Activated naive CD8-positive, alpha-beta T cell treated with anti-CD3 and anti-CD28 coated beads, Interleukin-2, amount 10 ng/mL, durations not matched to agents 7 days and 5 days (primary cell): Measurements from ENCODE around the gene AKAP6. TPM values are rescaled to one million over a fixed set of nuclear protein-coding genes. Genes with fewer than 3 reads are reported as not detected.

Source experiments
- ATAC-seq: fragments of 150-1000 bp; cut with Tn5 transposase; one replicate; pipeline ENCODE4 v1.10.0; 2021; ENCODE audit warnings: low read depth, moderate library complexity
- POLR2A ChIA-PET: fragments of 350-600 bp; sonication (Branson Sonifier 250); formaldehyde crosslinking; loops from one replicate; lab custom pipeline; 2021; ENCODE audit warnings: antibody characterized with exemption; lab: Charles Lee
- DNase-seq: peaks from one replicate; pipeline ENCODE4 v3.0.0; 2021
- H3K27ac Mint-ChIP-seq: one replicate; pipeline ENCODE4 v1.8.0; 2022; ENCODE audit warnings: mild to moderate bottlenecking, mixed read lengths
- H3K27me3 Mint-ChIP-seq: one replicate; pipeline ENCODE4 v1.8.0; 2022; ENCODE audit warnings: mild to moderate bottlenecking, moderate library complexity, mixed read lengths
- H3K36me3 Mint-ChIP-seq: one replicate; pipeline ENCODE4 v1.8.0; 2021; ENCODE audit warnings: mild to moderate bottlenecking, mixed read lengths
- H3K4me1 Mint-ChIP-seq: one replicate; pipeline ENCODE4 v1.8.0; 2021; ENCODE audit warnings: mixed read lengths
- H3K4me3 Mint-ChIP-seq: one replicate; pipeline ENCODE4 v1.8.0; 2022; ENCODE audit warnings: mild to moderate bottlenecking, moderate library complexity, mixed read lengths
- H3K9me3 Mint-ChIP-seq: one replicate; pipeline ENCODE4 v1.8.0; 2021; ENCODE audit warnings: mixed read lengths
- total RNA-seq, 2 experiments: library from RNA; stranded (reverse); gene quantifications; one replicate each; pipeline ENCODE4 v1.2.3, GENCODE V29; 2021

Gene AKAP6, protein sequence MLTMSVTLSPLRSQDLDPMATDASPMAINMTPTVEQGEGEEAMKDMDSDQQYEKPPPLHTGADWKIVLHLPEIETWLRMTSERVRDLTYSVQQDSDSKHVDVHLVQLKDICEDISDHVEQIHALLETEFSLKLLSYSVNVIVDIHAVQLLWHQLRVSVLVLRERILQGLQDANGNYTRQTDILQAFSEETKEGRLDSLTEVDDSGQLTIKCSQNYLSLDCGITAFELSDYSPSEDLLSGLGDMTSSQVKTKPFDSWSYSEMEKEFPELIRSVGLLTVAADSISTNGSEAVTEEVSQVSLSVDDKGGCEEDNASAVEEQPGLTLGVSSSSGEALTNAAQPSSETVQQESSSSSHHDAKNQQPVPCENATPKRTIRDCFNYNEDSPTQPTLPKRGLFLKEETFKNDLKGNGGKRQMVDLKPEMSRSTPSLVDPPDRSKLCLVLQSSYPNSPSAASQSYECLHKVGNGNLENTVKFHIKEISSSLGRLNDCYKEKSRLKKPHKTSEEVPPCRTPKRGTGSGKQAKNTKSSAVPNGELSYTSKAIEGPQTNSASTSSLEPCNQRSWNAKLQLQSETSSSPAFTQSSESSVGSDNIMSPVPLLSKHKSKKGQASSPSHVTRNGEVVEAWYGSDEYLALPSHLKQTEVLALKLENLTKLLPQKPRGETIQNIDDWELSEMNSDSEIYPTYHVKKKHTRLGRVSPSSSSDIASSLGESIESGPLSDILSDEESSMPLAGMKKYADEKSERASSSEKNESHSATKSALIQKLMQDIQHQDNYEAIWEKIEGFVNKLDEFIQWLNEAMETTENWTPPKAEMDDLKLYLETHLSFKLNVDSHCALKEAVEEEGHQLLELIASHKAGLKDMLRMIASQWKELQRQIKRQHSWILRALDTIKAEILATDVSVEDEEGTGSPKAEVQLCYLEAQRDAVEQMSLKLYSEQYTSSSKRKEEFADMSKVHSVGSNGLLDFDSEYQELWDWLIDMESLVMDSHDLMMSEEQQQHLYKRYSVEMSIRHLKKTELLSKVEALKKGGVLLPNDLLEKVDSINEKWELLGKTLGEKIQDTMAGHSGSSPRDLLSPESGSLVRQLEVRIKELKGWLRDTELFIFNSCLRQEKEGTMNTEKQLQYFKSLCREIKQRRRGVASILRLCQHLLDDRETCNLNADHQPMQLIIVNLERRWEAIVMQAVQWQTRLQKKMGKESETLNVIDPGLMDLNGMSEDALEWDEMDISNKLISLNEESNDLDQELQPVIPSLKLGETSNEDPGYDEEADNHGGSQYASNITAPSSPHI (N-terminal part only)
- total RNA-seq: 1 to 10 TPM in 1 of 2 experiments, under 1 TPM in 1; 1.00 to 1.8 TPM

DNA sequence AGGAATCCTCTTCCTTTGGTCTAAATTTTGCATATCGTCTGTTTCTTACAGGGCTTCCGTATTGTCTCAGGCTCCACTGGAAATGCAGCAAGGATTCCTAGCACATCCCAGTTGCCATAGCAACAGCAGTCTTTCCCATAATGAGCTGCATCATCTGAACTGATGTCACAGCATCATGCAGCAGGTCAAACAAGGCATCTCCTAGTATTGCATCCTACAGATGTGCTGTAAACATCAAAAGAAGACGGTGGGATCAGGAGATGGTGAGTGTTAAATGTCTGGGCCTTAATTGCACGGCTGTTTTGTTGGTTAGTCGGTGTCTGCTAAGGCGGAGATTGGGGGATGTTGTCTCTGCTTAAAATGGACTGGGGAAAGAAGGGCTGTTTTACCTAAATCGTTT, at the start of gene AKAP6:
Gene AKAP6 (plus strand): TSS at position 153 of the 400 bp plus-strand sequence. CDS start 104,196 bp downstream, outside the sequence.
- Mint-ChIP-seq H3K27me3 (peaks cover 4% of the 10 kb centered on the region), H3K9me3 (peaks cover 2% of the 10 kb centered on the region), H3K4me1 (peaks cover 7% of the 10 kb centered on the region), H3K27ac (no peak within 1 kb of the TSS), H3K36me3 (no peaks in the 10 kb centered on the region), H3K4me3 (no peak within 1 kb of the TSS)
- ATAC-seq: no peak
- DNase-seq: no peak
- POLR2A ChIA-PET: no interaction called here

DNA sequence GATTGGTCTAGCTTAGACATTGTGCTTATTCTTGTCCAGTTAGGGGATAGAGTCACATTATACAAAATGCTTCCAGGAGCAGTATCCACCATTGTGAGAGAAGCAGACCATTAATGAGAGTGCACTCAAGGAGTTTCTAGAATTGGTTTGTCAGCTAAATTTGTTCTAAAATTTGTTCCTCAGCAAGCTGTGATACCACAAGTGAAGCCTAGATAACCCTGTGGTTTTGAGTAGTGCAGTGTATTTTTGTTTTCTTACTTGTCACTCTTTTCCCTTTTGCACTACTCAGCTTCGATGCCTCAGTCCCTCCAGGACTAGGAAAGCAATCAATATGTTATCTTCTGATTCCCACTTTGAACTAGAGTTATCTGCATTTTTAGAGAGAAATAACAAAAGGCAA, 42.5 kb upstream of the AKAP6 start:
- H3K4me3 Mint-ChIP-seq: no peak overlapping the region
- peaks cover 2% of the 10 kb centered on the region for H3K36me3 Mint-ChIP-seq
- peaks cover 2% of the 10 kb centered on the region for H3K4me1 Mint-ChIP-seq
- DNase-seq (no peak), ATAC-seq (no peak)
- H3K27me3 Mint-ChIP-seq: no peaks in the 10 kb centered on the region
- POLR2A ChIA-PET: no interaction called here
- H3K27ac Mint-ChIP-seq: no peak overlapping the region
- H3K9me3 Mint-ChIP-seq: peaks cover 5% of the 10 kb centered on the region

DNA sequence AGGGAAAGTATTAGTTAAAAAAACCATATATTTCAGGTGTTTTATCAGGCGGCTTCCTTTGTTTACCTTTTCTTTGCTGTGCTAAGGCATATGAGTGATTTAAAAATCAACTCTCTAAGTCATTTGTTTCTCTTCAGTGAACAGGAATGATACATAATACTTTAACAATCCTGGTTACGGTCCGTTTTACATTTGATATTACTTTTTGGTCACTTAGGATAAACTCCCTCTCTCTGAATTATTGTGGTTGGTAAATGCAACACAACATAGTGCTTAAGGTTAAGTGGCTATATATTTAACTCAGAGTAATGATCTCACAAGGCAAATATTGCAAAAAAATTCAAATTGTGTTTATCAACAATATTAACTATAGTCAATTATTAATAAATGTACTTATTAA, 32.7 kb upstream of the AKAP6 start:
- Mint-ChIP-seq H3K27me3 (no peaks in the 10 kb centered on the region), H3K36me3 (no peaks in the 10 kb centered on the region), H3K4me1 (no peaks in the 10 kb centered on the region), H3K4me3 (no peak overlapping the region), H3K9me3 (no peaks in the 10 kb centered on the region), H3K27ac (no peak overlapping the region)
- DNase-seq (no peak), ATAC-seq (no peak)
- POLR2A ChIA-PET: no interaction called here

DNA sequence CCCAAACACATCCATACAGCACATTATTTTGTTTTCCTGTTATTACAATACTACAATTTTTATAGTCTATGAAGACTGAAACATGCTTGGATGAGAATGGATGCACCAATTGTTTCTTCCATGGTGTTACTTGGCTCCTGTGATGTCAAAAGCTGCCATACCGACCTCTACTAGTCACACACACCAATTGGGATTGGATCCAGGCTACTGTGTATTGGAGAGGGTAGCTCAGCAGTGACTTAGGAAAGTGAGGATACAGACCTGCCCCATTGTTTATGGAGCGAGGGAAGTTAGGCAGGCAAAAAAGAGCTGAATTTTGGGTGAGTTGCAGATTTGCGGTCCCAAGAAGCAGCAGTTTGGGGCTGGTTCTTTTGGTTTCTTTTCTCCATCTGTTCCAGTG, 30.8 kb upstream of the AKAP6 start:
- H3K27ac Mint-ChIP-seq: no peak overlapping the region
- H3K4me1 Mint-ChIP-seq: no peaks in the 10 kb centered on the region
- no peaks in the 10 kb centered on the region for H3K36me3 Mint-ChIP-seq
- no peaks in the 10 kb centered on the region for H3K27me3 Mint-ChIP-seq
- POLR2A ChIA-PET: no interaction called here
- DNase-seq: no peak
- no peak for ATAC-seq
- H3K9me3 Mint-ChIP-seq: no peaks in the 10 kb centered on the region
- no peak overlapping the region for H3K4me3 Mint-ChIP-seq

DNA sequence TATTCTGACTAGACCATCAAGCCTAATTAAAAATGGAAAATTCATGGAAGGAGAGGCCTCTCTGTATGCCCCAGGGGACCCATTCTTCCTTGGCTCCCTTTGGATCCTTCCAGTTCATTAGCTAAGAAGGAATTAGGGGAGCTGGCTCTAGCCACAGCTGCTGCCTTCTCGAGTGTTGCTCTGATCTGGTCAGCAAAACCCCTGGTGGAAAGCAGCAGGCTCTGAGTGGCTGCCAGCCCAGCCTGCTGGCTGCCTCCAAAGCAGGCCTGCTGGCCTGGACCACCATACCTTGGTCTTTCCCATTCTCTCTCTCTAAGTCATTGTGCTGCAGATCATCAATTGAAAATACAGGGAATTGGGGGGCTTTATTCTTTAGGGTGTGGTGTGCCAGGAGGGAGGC, 29.0 kb upstream of the AKAP6 start:
- no peak overlapping the region for H3K27ac Mint-ChIP-seq
- H3K36me3 Mint-ChIP-seq: no peaks in the 10 kb centered on the region
- POLR2A ChIA-PET: no interaction called here
- no peaks in the 10 kb centered on the region for H3K9me3 Mint-ChIP-seq
- H3K4me3 Mint-ChIP-seq: no peak overlapping the region
- DNase-seq (no peak), ATAC-seq (no peak)
- H3K27me3 Mint-ChIP-seq: peaks cover 2% of the 10 kb centered on the region
- no peaks in the 10 kb centered on the region for H3K4me1 Mint-ChIP-seq

DNA sequence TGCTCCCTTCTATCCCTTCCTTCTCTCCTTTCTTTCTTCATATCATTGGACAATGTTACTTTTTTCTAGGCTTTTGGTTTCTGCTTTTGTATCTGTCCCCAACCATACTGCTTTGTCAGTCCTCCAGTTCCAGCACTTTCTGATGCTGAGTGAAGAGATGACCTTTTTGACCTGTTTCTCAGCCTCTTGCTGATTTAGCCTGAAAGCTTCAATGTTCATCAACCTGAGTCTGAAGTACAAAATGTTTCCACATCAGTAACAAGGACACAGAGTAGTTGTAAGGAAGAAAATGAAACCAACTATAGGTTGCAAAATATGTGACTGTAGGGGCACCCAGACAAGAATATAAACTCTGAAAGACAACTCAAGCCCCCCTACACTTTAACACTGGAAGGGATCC, 25.2 kb upstream of the AKAP6 start:
- POLR2A ChIA-PET: no interaction called here
- DNase-seq (no peak), ATAC-seq (no peak)
- no peaks in the 10 kb centered on the region for H3K36me3 Mint-ChIP-seq
- no peaks in the 10 kb centered on the region for H3K9me3 Mint-ChIP-seq
- H3K4me3 Mint-ChIP-seq: no peak overlapping the region
- H3K27ac Mint-ChIP-seq: no peak overlapping the region
- H3K27me3 Mint-ChIP-seq: peaks cover 2% of the 10 kb centered on the region
- H3K4me1 Mint-ChIP-seq: no peaks in the 10 kb centered on the region

DNA sequence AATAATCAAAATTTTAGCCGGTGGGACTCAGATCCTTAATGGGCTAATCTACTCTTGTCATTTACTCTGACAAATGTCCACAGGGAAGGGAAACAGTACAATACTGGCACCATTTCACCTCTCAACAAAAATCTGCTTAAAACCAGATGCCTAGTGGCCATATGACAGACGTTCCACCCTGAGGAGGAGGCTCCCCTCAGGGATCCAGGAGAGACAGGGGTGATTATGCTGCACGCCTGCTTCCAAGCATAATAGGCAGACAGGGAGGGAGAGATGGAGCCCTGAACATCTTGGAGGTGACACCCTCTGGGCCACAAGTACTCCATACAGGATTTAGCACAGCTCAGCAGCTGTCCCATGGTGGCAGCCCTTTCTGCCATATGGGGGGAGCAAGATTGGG, 24.8 kb upstream of the AKAP6 start:
- Mint-ChIP-seq H3K27me3 (peaks cover 2% of the 10 kb centered on the region), H3K4me1 (no peaks in the 10 kb centered on the region), H3K4me3 (no peak overlapping the region), H3K9me3 (no peaks in the 10 kb centered on the region), H3K27ac (no peak overlapping the region), H3K36me3 (no peaks in the 10 kb centered on the region)
- DNase-seq (no peak), ATAC-seq (no peak)
- POLR2A ChIA-PET: no interaction called here

DNA sequence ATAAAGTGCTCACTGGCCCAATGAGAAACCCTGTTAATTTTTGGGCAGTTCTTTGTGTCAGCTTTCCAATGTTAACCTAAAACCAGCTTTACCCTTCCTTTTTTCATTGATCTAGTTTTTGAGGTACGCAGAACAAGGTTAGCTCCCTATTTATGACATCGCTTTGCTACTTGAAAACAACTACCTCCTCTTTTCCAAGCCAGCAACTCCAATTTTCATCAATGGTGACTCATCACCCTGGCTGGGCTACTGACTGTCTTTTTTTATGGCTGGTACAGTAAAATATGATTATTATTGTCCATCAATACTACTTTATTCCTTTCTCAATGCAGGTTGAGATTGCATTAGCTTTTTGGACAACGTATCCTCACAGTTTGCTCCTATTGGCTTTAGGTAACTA, 22.5 kb upstream of the AKAP6 start:
- H3K9me3 Mint-ChIP-seq: no peaks in the 10 kb centered on the region
- ATAC-seq: no peak
- H3K4me1 Mint-ChIP-seq: no peaks in the 10 kb centered on the region
- POLR2A ChIA-PET: no interaction called here
- no peak for DNase-seq
- H3K36me3 Mint-ChIP-seq: no peaks in the 10 kb centered on the region
- H3K27me3 Mint-ChIP-seq: peaks cover 2% of the 10 kb centered on the region
- no peak overlapping the region for H3K4me3 Mint-ChIP-seq
- no peak overlapping the region for H3K27ac Mint-ChIP-seq

DNA sequence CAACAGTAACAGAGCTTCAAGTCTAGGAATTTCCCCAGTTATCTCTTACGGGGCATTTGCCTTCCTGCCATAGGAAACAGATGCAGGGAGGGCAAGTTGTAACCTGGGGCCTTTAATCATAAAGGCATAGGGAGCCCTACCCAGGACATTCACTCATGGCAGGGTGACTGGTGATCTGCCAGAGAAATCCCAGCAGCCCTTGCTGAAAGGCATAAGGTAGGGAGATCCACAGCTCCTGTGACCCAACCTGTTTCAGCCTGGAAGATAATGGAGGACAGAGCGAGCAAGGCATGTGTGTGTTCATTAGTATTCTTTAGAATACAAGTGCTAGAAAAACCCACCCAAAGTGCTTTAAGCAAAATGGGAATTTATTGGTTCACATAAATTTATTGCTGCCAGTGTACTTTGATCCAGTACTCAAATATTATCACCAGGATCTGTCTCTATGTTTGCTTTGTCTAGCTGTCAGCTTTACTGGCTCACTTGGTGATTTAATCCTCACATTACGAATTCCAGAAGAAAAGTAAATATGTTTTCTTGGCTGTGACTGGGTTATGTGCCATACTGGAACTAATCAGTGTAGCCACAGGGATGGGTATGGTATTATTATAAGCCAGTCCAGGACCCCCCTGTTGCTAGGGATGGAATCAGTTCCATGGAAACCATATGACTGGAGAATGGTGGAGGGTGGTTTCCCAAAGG, 21.1 kb upstream of the AKAP6 start:
- ATAC-seq: no peak

DNA sequence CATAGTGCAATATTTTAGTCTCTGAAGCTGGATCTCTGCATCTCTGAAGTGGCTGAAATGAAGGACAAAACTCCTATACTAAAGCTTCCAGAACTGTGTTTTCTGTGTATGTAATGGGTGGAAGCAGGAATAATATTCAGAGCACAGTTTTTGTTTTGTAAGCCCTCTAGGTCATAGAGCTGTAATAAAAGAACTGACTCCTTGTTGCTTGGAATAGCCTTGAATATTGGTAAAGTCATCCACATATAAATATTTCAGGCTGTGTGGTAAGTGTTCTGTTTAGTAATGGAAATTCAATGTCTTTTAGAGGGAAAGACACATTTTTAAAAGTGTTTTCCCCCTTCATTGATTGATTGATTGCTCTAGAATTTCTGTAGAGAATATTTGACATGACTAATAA, 18.2 kb upstream of the AKAP6 start:
- Mint-ChIP-seq H3K4me3 (no peak overlapping the region), H3K36me3 (no peaks in the 10 kb centered on the region), H3K9me3 (no peaks in the 10 kb centered on the region), H3K27ac (no peak overlapping the region), H3K27me3 (no peaks in the 10 kb centered on the region), H3K4me1 (no peaks in the 10 kb centered on the region)
- ATAC-seq (no peak), DNase-seq (no peak)
- POLR2A ChIA-PET: no interaction called here

More for the DNA sequence above, 21.1 kb upstream of the AKAP6 start:
- POLR2A ChIA-PET: no interaction called here
- Mint-ChIP-seq H3K27ac (no peak overlapping the region), H3K4me3 (no peak overlapping the region), H3K9me3 (no peaks in the 10 kb centered on the region), H3K27me3 (peaks cover 2% of the 10 kb centered on the region), H3K36me3 (no peaks in the 10 kb centered on the region), H3K4me1 (no peaks in the 10 kb centered on the region)
- DNase-seq: no peak

DNA sequence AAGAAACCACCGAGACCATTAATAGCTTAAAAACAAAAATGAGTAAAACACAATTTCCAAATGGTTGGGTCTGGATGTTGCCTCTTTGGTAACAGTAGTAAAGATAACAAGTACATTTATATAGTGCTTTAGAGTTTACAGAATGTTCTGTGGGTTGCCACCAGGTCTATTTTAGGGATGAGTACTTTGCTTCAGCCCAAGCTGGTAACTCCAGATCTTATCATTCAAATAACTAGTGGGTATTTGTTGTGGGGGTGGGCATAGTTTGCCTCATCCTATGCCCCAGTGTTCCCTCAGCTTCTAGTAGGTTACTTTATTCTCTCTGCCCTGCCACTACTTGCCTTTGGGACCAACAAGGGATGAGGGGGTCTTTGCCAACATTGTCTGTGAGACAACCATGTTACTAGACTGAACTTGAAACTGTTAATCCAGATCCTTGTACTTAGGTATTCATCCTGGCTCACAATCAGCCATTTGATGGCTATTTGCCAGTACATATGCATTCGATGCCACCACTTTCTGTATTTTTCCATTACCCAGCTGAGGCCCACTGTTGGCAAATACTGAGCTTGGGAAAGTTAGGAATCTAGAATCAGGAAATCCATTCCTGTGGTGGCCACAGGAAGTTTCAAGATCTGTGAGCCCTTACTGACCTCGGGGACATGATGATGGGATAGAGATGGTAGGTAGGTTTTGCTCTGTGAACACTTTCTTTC, 17.6 kb upstream of the AKAP6 start:
- POLR2A ChIA-PET: no interaction called here
- DNase-seq: no peak
- Mint-ChIP-seq H3K27me3 (no peaks in the 10 kb centered on the region), H3K9me3 (no peaks in the 10 kb centered on the region), H3K27ac (no peak overlapping the region), H3K36me3 (no peaks in the 10 kb centered on the region), H3K4me1 (no peaks in the 10 kb centered on the region), H3K4me3 (no peak overlapping the region)
- no peak for ATAC-seq

DNA sequence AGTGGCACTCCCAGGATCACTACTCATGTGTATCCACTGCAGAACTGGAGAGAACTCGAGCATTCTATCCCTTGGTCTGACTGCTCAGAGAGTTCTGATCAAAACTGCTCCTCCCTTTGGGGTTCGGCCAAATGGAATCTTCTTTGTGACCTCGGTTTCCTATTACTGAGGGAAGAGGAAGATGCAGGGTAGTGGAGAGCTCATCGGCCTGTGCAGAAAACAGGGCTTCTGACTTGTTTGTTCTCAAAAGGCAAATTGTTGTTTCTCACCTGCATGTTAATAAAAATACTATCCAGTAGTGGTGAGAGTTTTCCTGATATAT, 17.1 kb upstream of the AKAP6 start:
- no peak overlapping the region for H3K27ac Mint-ChIP-seq
- no peak for DNase-seq
- no peak for ATAC-seq
- no peaks in the 10 kb centered on the region for H3K4me1 Mint-ChIP-seq
- POLR2A ChIA-PET: no interaction called here
- H3K9me3 Mint-ChIP-seq: no peaks in the 10 kb centered on the region
- H3K36me3 Mint-ChIP-seq: no peaks in the 10 kb centered on the region
- H3K4me3 Mint-ChIP-seq: no peak overlapping the region
- no peaks in the 10 kb centered on the region for H3K27me3 Mint-ChIP-seq
